GM23338 (cell line): Measurements from ENCODE around the gene SLC8A1. TPM values are rescaled to one million over a fixed set of nuclear protein-coding genes. Genes with fewer than 3 reads are reported as not detected.

Experiments used
- ATAC-seq: fragments of 200-7000 bp; cut with Tn5 transposase; 3 replicates; pipeline ENCODE4 v1.9.1; 2020
- DNase-seq: peaks from one replicate; pipeline ENCODE4 v3.0.0-alpha.2; 2015; ENCODE audit warnings: low spot score
- H2AFZ ChIP-seq: fragments of 200-600 bp; sonication (generic); 2 replicates; pipeline ENCODE4 v1.8.0; 2016; ENCODE audit warnings: antibody characterized with exemption, mild to moderate bottlenecking, moderate library complexity
- H3F3A ChIP-seq: fragments of 200-600 bp; sonication (generic); replicated peaks from 2 replicates; pipeline ENCODE4 v1.8.0; 2017; ENCODE audit warnings: antibody characterized with exemption, mixed run types, low read depth
- H3K27ac ChIP-seq: fragments of 200-600 bp; sonication (generic); 2 replicates; pipeline ENCODE4 v1.6.1; 2016; ENCODE audit warnings: low read depth
- H3K27me3 ChIP-seq: fragments of 200-600 bp; sonication (generic); 2 replicates; pipeline ENCODE4 v1.8.0; 2016; ENCODE audit warnings: mild to moderate bottlenecking, mixed run types, moderate library complexity; ENCODE audit not compliant: insufficient read depth
- H3K36me3 ChIP-seq: fragments of 200-600 bp; sonication (generic); 2 replicates; pipeline ENCODE4 v1.8.0; 2016; ENCODE audit warnings: mild to moderate bottlenecking; ENCODE audit not compliant: insufficient read depth
- H3K4me1 ChIP-seq: fragments of 200-600 bp; sonication (generic); 2 replicates; pipeline ENCODE4 v1.8.0; 2016; ENCODE audit warnings: mild to moderate bottlenecking, moderate library complexity; ENCODE audit not compliant: insufficient read depth
- H3K4me2 ChIP-seq: fragments of 200-600 bp; sonication (generic); 2 replicates; pipeline ENCODE4 v1.7.1; 2017; ENCODE audit warnings: mixed run types
- H3K4me3 ChIP-seq: fragments of 200-600 bp; sonication (generic); 2 replicates; pipeline ENCODE4 v1.6.1; 2016; ENCODE audit warnings: mixed run types
- H3K79me2 ChIP-seq: fragments of 200-600 bp; sonication (generic); replicated peaks from 2 replicates; pipeline ENCODE4 v1.8.0; 2017; ENCODE audit warnings: mild to moderate bottlenecking; ENCODE audit not compliant: insufficient read depth
- H3K9me2 ChIP-seq: fragments of 200-600 bp; sonication (generic); 2 replicates; pipeline ENCODE4 v1.8.0; 2017; ENCODE audit not compliant: insufficient read depth
- H4K20me1 ChIP-seq: fragments of 200-600 bp; sonication (generic); replicated peaks from 2 replicates; pipeline ENCODE4 v1.8.0; 2017; ENCODE audit warnings: mild to moderate bottlenecking; ENCODE audit not compliant: insufficient read depth
- H3K27ac Mint-ChIP-seq: 2 replicates; pipeline ENCODE4 v1.8.0; 2020; ENCODE audit warnings: inconsistent platforms, mild to moderate bottlenecking, moderate library complexity, mixed read lengths
- H3K27me3 Mint-ChIP-seq: 3 replicates; pipeline ENCODE4 v1.8.0; 2022; ENCODE audit warnings: low read depth, mild to moderate bottlenecking, moderate library complexity, mixed read lengths, inconsistent platforms; ENCODE audit not compliant: insufficient read depth, poor library complexity
- H3K36me3 Mint-ChIP-seq: 3 replicates; pipeline ENCODE4 v1.8.0; 2021; ENCODE audit warnings: low read depth, mild to moderate bottlenecking, inconsistent platforms, moderate library complexity, mixed read lengths
- H3K4me1 Mint-ChIP-seq: 3 replicates; pipeline ENCODE4 v1.8.0; 2020; ENCODE audit warnings: mild to moderate bottlenecking, inconsistent platforms, mixed read lengths
- H3K4me3 Mint-ChIP-seq: 3 replicates; pipeline ENCODE4 v1.8.0; 2021; ENCODE audit warnings: moderate library complexity, mild to moderate bottlenecking, inconsistent platforms, mixed read lengths
- H3K9me3 Mint-ChIP-seq: 3 replicates; pipeline ENCODE4 v1.8.0; 2020; ENCODE audit warnings: moderate library complexity, mild to moderate bottlenecking, inconsistent platforms, mixed read lengths
- JUNB ChIP-seq: IDR thresholded peaks from one replicate; pipeline ENCODE4 v1.6.1; 2016; ENCODE audit warnings: antibody characterized with exemption; ENCODE audit not compliant: unreplicated experiment
- NANOG ChIP-seq: IDR thresholded peaks from 2 replicates; pipeline ENCODE4 v1.6.1; 2016; ENCODE audit warnings: antibody characterized with exemption, borderline replicate concordance
- REST ChIP-seq: IDR thresholded peaks from one replicate; pipeline ENCODE4 v1.6.1; 2018; ENCODE audit warnings: antibody characterized with exemption; ENCODE audit not compliant: unreplicated experiment
- STAT1 ChIP-seq: IDR thresholded peaks from one replicate; pipeline ENCODE4 v1.6.1; 2016; ENCODE audit warnings: antibody characterized with exemption; ENCODE audit not compliant: unreplicated experiment
- ZNF462 ChIP-seq: fragments of 250-450 bp; sonication (Bioruptor Pico); IDR thresholded peaks from 2 replicates; pipeline ENCODE4 v1.5.0; 2020; ENCODE audit warnings: mild to moderate bottlenecking, moderate library complexity
- polyA plus RNA-seq: library from polyadenylated mRNA; unstranded; fragments of >200 nt; fragmentation: Nextera tagmentation; extraction: Ambion mirVana; gene quantifications from 2 replicates; pipeline ENCODE4 v1.2.1, GENCODE V29; 2016
- total RNA-seq: library from RNA; depleted of rRNA; stranded (reverse); fragments of >200 nt; shearing (Covaris generic); gene quantifications from 2 replicates; pipeline ENCODE4 v1.2.3, GENCODE V29; 2014

Gene SLC8A1
- total and polyA plus RNA-seq, 2 experiments from 2014 or later = 2.5 to 3.3 TPM

- no peaks in the 10 kb centered on the region for H3K9me2 ChIP-seq
- no peaks in the 10 kb centered on the region for H4K20me1 ChIP-seq
- H3K4me1 ChIP-seq = peaks cover 17% of the 10 kb centered on the region; the same call in 1 of the 2 replicates
- no peaks in the 10 kb centered on the region for H3F3A ChIP-seq
- H3K4me2 ChIP-seq = no peak overlapping the region
- no peak overlapping the region for H3K27ac ChIP-seq
- no peak overlapping the region for H2AFZ ChIP-seq
- H3K27me3 ChIP-seq = no peaks in the 10 kb centered on the region
- TF ChIP-seq ZNF462 (CRISPR knock-in tag) = no peak
- no peak for TF ChIP-seq REST
- no peak for TF ChIP-seq STAT1
- TF ChIP-seq JUNB = no peak
- TF ChIP-seq NANOG = no peak
- no peak overlapping the region for H3K4me3 Mint-ChIP-seq
- H3K36me3 Mint-ChIP-seq = no peaks in the 10 kb centered on the region; the same call in 2 of the 3 replicates
- H3K27me3 Mint-ChIP-seq = peaks cover 4% of the 10 kb centered on the region
- DNase-seq (no peak), ATAC-seq (no peak)
- H3K4me3 ChIP-seq = no peak overlapping the region
- no peaks in the 10 kb centered on the region for H3K36me3 ChIP-seq
- H3K79me2 ChIP-seq = no peaks in the 10 kb centered on the region
- 0 out of 2 replicates have a peak overlapping the region, but pooled peaks have one; percentile 3 for H3K27ac Mint-ChIP-seq
- peaks cover 7% of the 10 kb centered on the region; the same call in 2 of the 3 replicates for H3K9me3 Mint-ChIP-seq
- peaks cover 14% of the 10 kb centered on the region; the same call in 2 of the 3 replicates for H3K4me1 Mint-ChIP-seq
These were observed 224.7 kb downstream of the SLC8A1 start for GRCh38 chr2:40227210-40227609.
